ENCODE measurements around the gene FGF11. TPM values are rescaled to one million over a fixed set of nuclear protein-coding genes. Genes with fewer than 3 reads are reported as not detected.

FGF11 gene
- total and polyA plus RNA-seq, 2 of the 13 experiments (the other 11 are each of a cell fraction or from before 2014, with no cell fraction given): 0.20 to 7.6 TPM

- TF ChIP-seq, protein P1, sequence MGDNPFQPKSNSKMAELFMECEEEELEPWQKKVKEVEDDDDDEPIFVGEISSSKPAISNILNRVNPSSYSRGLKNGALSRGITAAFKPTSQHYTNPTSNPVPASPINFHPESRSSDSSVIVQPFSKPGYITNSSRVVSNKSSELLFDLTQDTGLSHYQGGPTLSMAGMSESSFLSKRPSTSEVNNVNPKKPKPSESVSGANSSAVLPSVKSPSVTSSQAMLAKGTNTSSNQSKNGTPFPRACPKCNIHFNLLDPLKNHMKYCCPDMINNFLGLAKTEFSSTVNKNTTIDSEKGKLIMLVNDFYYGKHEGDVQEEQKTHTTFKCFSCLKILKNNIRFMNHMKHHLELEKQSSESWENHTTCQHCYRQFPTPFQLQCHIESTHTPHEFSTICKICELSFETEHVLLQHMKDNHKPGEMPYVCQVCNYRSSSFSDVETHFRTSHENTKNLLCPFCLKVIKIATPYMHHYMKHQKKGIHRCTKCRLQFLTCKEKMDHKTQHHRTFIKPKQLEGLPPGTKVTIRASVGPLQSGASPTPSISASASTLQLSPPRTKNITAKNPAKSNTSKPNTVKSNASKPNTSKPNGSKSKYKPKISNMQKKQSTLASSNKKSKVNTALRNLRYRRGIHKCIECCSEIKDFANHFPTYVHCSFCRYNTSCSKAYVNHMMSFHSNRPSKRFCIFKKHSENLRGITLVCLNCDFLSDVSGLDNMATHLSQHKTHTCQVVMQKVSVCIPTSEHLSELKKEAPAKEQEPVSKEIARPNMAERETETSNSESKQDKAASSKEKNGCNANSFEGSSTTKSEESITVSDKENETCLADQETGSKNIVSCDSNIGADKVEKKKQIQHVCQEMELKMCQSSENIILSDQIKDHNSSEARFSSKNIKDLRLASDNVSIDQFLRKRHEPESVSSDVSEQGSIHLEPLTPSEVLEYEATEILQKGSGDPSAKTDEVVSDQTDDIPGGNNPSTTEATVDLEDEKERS (CRISPR knock-in tag; IDR thresholded peaks at IDR 0.05): no peak
- no peak for TF ChIP-seq ZBTB44 (CRISPR knock-in tag; IDR thresholded peaks at IDR 0.05)
- TF ChIP-seq ZNF446 (CRISPR knock-in tag; IDR thresholded peaks at IDR 0.05): no peak
- no peak for TF ChIP-seq PBX3 (CRISPR knock-in tag; IDR thresholded peaks at IDR 0.05; ENCODE audit: borderline replicate concordance)
- no peak for TF ChIP-seq KAT2B (IDR thresholded peaks at IDR 0.05; ENCODE audit: borderline replicate concordance, low read depth, low read length)
- TF ChIP-seq FOXJ3 (CRISPR knock-in tag; IDR thresholded peaks at IDR 0.05; ENCODE audit: borderline replicate concordance): no peak
- TF ChIP-seq TOPORS (CRISPR knock-in tag; IDR thresholded peaks at IDR 0.05): no peak
These were observed 24.5 kb upstream of the FGF11 start (continued) for GRCh38 chr17:7414837-7415236.

All from HepG2 (cell line).